Measurements from ENCODE around the gene GABARAPL1.

- TF ChIP-seq, protein P1, sequence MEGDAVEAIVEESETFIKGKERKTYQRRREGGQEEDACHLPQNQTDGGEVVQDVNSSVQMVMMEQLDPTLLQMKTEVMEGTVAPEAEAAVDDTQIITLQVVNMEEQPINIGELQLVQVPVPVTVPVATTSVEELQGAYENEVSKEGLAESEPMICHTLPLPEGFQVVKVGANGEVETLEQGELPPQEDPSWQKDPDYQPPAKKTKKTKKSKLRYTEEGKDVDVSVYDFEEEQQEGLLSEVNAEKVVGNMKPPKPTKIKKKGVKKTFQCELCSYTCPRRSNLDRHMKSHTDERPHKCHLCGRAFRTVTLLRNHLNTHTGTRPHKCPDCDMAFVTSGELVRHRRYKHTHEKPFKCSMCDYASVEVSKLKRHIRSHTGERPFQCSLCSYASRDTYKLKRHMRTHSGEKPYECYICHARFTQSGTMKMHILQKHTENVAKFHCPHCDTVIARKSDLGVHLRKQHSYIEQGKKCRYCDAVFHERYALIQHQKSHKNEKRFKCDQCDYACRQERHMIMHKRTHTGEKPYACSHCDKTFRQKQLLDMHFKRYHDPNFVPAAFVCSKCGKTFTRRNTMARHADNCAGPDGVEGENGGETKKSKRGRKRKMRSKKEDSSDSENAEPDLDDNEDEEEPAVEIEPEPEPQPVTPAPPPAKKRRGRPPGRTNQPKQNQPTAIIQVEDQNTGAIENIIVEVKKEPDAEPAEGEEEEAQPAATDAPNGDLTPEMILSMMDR (conservative IDR thresholded peaks at IDR 0.05; ENCODE audit: low read depth, low read length), result no peak
- no peak for TF ChIP-seq EZH2 (IDR thresholded peaks at IDR 0.05; ENCODE audit: borderline replicate concordance, low read depth, low read length, poor library complexity, severe bottlenecking)
These were observed 538 bp upstream of the GABARAPL1 start for GRCh38 chr12:10211940-10212738.

Measured in A673 (cell line).